Measurements from ENCODE around the gene UBALD2. TPM values are rescaled to one million over a fixed set of nuclear protein-coding genes. Genes with fewer than 3 reads are reported as not detected.
A peak's percentile ranks its signal among the peaks of the same experiment; 100 is the strongest.
"Not testable (repeated sequence)": the region's sequence is repeated elsewhere in the genome, so short reads cannot be mapped to it uniquely, and the experiment has no call there.

The UBALD2 gene
- polyA plus RNA-seq, 5 donors = 20.4 to 47.9 (median 25.2) TPM

DNA sequence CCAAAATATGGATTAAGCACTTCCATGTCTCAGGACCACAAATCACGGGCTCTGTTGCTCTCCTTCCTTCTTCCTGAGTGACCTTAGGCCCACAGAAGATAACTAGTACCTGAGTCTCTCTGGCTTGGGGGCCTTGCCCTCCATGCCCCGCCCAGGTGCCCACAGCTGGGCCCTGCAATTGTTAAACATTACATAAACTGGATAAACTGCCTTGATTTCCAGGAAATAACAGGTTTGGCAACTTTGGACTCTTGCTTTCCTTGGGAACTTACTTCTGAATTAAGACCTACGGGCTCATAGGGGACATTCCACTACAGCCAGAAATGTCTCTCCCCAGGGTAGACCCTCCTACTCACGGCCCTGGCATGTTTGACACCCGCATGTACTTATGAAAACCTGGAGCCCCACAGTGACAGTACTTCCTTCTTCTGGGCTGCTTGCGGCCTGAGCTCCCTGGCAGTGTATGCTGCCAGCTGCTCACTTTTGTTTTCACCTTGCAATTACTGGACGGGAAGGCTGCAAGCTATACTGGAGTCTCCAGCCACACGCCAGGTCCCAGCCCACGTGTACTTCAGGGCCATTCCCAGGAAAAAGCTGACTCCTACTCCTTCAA is 2.3 kb upstream of the UBALD2 start:
- peak in 1 of 2 donors; percentile 72 for DNase-seq

GRCh38 chr17:76263896-76264295 is 1.3 kb upstream of the UBALD2 start:
- DNase-seq = no peak

DNA sequence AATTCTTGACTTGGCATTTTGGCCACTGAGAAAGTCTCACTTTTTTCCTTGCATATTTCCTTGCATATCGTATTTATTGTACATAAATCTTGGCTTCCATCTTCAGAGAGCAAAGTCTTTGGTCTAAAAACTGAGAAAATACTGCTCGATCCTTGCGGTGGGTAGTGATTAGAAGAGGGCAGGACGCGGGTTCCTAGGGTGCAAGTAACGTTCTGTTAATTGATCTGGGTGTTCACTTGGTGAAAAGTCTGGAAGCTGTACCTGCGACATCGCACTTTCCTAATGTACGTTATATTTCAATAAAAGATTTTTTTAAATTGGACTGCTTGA is 758 bp upstream of the UBALD2 start:
- no peak for DNase-seq

DNA sequence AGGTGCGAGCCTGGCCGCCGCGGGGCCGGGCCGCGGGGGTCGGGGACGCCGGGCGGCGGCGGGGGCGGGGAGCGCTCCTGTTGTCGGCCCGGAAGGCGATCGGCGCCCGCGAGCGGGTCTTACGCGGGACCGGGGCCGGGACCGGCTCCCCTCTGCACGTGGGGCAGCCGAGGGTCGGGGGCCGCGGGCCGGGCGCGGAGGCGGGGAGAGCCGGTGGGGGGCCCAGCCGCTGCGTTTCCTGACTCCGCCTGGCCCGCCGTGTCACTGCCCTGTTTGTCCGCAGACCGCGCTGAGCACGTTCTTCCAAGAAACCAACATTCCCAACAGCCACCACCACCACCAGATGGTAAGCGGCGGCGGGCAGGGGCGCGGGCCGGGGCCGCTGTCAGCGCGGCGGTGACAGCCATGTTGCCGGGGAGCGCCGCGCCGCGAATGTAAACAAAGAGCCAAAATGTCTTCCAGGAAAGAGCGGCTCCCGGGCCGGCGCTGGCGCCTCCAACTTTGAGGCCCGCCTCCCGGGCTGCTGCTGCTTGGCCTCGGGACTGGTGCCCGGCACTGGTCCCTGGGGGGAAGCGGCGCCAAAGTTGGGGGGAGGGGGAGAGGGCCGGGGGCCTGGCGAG is 586 bp downstream of the UBALD2 start:
- peak in 1 of 2 donors; percentile 54 for DNase-seq

GRCh38 chr17:76266244-76266938 is 1.2 kb downstream of the UBALD2 start:
- no peak for DNase-seq

DNA sequence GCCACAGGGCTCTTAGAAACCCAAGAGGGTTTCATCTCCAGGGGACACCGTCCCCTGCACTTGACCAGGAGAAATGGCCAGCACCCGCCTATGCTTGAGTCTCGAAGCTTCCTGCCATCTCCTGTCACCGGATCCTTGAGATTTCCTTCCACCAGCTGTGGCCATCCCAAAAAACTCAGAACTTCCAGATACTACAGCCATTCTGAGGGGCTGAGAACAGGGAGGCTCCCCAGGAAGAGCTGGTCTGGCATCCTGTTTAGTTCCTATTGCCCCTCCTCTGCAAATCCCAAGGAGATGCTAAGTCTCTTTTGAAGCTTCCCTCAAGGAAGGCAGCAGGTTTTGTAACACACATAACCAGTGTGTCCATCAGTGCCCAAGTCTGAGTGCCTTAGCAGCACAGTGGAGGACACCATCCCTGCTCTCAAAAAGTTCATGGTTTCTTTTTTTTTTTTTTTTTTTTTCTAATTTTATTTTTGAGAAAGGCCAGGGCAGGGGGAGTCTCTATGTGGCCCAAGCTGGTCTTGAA is 2.0 kb downstream of the UBALD2 start:
- DNase-seq = no peak

DNA sequence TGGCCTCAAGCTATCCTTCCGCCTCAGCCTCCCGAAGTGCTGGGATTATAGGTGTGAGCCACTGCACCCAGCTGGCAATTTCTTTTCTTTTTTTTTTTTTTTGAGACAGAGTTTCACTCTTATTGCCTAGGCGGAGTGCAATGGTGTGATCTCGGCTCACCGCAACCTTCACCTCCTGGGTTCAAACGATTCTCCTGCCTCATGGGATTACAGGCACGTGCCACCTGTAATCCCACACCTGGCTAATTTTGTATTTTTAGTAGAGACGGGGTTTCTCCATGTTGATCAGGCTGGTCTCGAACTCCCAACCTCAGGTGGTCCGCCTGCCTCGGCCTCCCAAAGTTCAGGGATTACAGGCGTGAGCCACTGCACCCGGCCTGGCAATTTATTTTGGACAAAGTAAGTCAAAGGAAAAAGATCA is 2.4 kb downstream of the UBALD2 start:
- not testable (repeated sequence) for DNase-seq

- no peak for DNase-seq
Measured at GRCh38 chr17:76268015-76268749, 3.0 kb downstream of the UBALD2 start.

DNA sequence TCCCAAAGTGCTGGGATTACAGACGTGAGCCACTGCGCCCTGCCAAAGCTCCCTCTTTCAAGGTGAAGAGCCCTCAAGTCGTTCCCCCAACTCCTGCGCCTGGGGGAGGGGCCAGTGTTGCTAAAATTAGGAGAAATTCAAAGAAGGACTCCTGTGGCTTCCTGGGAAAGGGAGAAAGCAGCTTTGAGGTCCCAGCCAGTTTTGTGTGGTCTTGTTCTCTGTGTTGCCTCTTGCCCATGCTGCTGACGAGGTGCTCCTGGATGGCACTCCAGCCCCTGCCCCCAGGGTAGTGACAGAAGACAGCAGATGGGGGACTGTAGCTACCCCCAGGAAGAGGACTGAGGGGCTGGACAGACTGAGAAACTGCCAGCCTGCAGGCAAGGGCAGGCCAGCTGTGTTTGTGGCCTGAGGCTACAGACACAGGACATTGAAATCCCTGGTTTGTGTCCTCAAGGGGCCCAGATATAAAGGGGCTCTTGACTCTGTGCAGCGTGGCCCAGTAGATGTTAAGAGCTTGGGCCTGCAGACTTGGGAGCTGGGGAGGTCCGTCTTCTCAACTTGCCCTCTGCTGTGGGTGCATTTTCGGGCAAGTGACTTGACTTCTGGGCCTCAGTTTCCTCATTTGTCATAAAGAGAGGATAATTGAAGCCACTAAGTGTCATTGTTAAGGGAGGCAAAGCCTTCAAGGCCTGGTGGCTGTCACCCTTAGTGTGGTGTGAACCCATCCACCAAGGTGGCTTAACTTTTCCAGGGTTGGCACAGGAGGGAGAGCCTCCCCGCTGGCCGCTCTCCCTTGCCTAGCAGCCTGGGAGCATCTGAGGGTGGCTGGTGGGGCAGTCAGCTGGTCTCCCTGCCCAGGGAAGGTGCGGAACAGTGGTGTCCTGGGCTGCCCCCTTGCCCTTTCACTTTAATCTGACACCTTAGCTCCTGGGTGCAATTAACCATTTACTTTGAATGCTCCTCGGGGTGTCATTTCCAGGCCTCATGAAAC is 4.1 kb downstream of the UBALD2 start:
- no peak for DNase-seq

DNA sequence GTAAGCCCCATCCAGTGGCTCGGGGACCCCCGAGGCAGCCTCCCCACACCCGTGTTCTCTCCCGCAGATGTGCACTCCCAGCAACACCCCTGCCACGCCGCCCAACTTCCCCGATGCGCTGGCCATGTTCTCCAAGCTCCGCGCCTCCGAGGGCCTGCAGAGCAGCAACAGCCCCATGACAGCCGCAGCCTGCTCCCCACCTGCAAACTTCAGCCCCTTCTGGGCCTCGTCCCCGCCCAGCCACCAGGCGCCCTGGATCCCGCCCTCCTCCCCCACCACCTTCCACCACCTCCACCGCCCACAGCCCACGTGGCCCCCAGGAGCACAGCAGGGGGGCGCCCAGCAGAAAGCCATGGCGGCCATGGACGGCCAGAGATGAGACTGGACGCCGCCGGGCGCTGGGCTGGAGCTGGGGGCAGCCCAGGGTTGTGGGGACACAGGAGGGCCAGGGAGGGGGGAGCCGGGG is 5.0 kb downstream of the UBALD2 start:
- DNase-seq = no peak

DNA sequence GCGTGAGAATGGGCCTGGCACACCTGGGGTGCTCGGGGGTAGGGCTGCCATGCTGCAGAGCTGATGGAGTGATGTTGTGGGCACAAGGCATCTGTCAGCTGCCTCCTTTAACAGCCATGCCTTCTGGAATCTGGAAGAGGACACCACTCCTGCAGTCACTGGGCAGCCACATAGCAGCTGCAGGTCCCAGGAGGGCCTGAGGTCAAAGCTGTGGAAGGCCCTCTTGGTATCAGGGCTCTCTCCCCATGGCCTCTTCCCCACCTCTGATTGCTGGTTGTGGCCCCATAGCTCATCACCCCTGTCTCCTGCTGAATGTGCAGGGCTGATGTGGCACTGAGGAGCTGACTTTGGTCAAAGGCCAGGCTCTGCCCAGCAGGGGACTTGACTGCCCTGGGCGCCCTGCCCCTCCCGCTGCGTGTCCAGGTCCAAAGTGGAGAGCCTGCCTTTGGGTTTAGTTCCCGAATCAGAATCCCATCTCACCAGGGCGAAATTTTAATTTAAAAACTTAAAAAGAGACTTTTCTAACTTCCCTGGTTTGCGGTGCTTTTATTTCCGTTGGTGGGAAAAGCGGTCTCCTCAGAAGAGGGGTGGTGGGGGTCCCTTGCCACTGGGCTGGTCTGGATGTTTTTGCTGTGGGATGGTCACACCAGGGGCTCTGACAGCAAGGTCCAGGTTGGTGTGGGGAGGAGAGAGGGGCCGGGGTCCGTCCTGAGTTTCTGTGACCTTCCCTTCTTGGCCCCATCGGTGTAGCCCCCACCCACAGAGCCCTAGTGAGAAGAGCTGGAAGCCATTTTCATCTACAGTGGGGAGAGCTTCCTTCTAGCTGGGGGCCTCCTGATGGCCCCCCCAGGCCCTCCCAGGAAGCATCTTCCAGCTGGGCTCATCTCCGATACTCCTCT is 5.9 kb downstream of the UBALD2 start:
- DNase-seq = no peak

DNA sequence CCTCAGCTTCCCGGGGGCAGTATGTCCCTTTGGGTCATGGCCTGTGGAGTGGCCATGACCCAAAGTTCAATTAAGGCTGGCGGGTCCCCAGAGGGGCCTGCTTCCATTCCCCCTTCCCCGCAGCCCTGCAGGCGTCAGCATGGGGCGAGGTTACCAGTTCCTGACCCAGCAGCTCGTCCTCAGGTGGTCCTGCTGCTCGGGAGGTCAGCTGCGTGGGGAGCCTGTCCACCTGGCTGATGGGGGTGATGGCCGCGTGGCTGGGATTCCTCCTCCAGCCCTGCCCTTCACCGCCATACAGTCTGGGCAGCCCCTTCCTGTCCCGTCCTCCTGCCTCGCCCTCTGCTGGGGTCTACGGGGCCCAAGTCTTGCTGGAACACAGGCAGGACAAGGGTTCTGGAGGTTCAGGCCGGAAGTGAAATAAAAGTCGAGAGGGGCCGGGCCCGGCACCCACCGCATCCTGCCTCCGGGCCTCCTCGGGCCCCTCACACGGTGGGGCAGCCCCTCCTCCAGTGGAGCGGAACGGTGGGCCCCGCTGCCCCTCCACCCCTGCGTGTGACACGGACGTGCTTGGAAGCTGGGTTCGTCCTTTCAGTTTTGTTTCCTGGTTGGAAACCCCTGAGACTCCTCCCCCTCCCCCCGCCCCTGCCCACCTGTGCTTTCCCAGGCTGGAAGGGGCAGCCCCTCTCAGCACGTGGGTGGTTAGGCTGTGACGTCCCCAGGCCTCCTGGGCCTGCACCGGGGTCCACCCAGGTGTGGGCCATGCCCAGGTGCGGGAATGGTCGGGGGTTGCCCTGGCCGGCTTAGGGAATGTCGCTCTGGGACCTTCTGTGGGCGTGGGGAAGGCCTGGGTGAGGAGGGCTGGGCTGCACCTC is 6.8 kb downstream of the UBALD2 start:
- peak in 1 of 2 donors; percentile 55 for DNase-seq

- no peak for DNase-seq
Measured at GRCh38 chr17:76272541-76273444, 7.6 kb downstream of the UBALD2 start.

DNA sequence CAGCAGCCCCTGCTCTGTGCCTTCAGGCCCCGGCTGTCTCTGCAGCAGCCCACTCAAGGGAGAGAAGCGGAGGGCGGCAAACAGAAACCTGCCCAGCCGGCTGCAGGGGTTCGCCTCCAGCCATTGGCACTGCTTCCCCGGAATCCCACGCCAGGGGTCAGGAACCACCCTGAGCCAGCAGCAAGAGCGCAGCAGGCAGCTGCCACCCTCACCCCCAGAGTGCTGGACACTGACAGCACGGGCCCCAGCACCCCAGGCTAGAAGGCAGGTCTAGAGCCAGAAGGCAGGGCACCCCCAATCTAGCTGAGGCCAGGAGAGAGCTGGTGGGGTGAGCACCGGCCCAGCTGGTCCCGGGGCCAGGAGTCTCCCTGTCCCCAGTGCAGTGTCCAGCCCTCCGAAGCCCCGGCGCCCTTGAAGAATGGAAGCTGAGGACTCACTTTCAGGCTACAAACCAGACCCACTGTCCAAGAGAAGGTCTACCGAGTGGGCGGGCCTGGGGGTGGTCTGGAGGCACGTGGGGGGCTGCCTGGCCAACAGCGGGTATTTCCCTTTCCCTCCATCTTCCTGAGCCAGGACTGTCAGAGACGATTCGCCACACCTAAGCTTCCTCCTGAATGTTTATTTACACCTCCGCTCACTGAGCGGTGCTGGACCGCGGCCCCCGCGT is 8.4 kb downstream of the UBALD2 start:
- no peak for DNase-seq

DNA sequence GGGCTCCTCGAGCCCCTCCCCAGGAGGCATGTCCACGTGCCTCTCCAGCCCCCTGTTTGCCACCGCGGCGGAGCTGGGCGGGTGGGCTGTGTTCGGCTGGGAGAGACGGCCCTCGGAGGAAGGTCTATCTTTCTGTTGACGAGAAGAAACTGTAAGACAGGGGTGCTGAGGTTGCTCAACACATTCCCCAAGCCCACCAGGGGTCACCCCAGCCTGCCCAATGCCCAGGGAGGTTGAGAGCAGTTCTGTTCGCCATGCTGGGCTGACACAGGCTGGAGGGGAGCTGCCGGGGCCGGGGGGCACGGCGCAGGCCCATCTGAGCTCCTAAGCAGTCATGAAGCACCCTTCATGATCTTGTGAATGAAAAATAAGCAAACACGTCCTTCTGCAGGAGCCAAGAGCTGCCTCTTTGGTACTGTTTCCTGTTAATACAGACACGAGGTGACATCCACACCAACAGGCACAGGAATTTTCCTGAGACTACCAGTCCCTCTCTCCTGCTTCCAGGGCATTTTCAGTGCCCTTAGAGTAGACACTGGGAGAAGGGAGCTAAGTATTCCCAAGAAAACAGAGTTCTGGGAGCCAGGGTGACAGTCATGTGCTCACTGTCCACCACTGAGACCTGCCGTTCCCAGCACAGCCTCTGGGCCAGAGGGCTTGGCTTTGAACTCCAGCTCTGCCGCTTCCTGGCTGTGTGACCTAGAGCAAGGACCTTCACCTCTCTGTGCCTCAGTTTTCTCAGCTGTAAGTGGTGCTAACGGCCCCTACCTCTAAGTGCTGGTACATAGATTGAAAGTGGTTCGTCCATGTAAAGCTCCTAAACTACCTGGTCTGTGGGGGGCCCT is 9.2 kb downstream of the UBALD2 start:
- DNase-seq = no peak

DNA sequence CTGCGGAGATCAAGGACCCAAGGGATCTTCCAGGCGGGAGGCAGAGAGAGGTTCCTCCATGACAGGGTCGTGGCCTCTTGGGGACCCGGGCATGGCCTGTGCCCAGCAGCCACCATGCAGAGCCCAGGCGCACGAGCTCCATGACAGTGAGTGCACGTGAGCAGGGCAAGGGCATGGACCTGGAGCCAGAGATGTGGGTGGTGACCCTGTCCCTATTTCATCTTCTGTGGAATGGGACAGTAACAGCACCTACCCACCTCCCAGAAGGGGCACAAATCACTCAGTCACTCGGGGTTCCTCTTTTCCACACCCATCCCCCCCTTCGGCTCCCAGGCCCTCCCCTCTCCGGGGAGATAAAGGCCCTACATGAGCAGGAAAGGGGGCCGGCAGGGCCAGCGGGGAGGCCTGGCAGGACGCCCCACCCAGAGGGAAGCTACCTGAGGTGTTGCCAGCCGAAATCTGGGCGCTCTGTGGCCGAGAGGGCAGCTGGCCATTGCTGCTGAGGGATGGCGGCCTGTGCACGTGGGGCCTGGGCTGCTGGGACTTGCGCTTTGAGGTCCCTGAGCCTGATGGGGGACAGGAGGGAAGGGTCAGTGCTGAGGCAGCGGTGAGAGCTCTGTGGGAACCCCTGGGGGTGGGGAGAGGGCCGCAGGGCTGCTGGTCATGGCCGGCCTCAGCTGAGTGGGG is 10.4 kb downstream of the UBALD2 start:
- DNase-seq = no peak
